HG03457 (cell line): ENCODE data around the gene ZNF524.

ENCODE experiments used
- ATAC-seq: cut with Tn5 transposase; IDR thresholded peaks from one replicate; pipeline ENCODE4 v1.9.1; 2021; ENCODE audit warnings: moderate number of reproducible peaks; ENCODE audit not compliant: unreplicated experiment

ZNF524 gene

DNA sequence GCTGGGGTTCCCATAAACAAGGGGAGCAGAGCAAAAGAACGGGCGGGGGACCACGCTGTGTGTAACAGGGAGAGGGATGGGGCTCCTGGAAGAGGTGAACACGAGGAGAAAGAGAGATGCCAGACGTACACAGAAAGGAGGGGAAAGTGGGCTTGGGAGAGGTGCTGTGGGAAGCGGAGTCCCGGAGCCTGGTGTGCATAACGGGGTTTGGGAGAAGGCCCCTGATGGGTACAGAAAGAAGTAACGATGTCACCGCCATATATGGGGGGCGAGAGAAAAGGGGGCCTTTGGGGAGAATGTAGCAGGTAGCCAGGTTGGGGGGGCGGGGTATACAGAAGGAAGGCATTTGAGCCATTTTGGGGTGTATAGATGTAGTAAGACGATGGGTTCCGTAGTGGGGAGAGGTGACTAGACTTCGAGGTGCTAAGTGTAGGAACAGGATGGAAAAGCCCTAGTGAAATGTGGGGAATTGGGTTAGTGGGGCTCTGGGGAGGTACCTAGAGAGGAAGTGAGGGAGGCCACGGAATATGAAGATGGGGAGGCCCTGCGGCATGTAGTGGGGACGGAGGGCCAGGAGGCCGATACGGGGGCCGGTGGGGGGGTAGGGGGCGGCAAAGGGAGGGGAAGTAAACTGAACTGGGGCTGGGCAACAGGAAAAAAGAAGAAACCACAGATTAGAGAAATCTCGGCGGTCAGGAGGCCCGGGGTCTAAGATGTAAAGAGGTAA lies 41.5 kb downstream of the ZNF524 start:
- no peak for ATAC-seq

GRCh38 chr19:55642153-55643002 lies 42.3 kb downstream of the ZNF524 start:
- no peak for ATAC-seq

DNA sequence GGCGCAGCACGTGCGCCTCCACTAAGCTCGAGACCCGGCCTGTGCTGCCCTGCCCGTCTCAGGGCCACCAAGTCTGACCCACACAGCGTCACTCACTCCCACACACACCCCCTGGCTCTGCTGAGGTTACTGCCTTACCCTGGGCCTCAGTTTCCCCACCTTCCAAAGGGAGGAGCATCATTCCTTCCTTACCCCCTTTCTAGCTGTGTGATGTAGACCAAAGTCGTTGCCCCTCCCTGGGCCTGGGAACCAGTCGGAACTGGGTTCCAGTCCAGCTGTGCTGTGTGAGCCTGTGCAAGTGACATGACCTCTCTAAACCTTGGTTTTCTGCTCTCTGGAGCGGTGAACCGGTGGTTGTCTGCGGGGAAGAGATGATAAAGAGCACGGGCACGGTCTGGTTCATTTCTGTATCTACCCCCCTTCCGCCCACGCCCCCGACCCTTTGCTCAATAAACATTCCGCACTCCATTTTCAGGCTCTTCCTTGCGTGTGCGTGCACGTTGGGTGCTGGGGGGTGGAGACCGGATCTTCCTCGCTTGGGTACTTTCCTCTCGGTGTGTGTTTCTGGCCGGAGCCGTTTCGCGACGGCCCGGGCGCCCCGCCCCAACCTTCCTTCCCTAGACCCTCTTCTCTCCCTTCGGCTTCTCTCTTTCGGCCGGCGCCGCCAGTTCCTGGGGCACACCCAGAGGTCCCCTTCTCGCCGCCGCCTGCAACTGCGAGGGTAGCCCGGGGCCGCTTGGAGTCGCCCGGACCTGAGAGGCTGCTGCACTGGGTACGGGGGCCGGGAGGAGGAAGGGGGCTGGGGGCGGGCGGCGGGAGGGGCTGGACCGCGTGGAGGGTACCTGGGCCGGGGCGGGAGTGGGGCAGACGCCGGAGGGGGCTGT lies 43.2 kb downstream of the ZNF524 start, which contains the start of gene ZNF581:
TSS of gene ZNF581 (plus strand) at position 647 of the 884 bp plus-strand sequence. CDS start 923 bp downstream, outside the sequence.
- ATAC-seq = no peak

GRCh38 chr19:55643887-55644176 lies 43.7 kb downstream of the ZNF524 start:
- ATAC-seq = no peak

- no peak for ATAC-seq
These were observed 44.2 kb downstream of the ZNF524 start for GRCh38 chr19:55644191-55644833.

DNA sequence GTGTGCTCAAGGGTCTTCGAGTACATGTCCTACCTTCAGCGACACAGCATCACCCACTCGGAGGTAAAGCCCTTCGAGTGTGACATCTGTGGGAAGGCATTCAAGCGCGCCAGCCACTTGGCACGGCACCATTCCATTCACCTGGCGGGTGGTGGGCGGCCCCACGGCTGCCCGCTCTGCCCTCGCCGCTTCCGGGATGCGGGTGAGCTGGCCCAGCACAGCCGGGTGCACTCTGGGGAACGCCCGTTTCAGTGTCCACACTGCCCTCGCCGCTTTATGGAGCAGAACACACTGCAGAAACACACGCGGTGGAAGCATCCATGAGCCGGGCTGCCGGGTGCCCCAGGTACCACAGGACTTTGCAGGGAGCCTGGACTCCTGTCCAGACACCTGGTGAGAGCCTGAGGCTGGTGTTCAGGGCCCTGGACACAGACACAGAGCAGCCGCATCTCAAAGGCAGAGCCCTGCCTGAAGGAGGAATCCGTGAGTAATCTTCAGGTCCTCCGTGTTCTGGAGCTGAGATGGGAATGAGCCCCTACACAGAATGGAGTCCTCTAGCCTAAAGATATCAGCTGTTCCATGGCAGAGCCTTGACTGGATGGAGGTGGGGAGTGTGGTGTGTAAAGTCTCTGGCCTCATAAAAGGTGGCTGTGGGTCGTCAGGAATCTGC lies 44.9 kb downstream of the ZNF524 start:
- no peak for ATAC-seq

- no peak for ATAC-seq
These were observed 45.4 kb downstream of the ZNF524 start for GRCh38 chr19:55645512-55645881.

- no peak for ATAC-seq
These were observed 47.0 kb downstream of the ZNF524 start for GRCh38 chr19:55646889-55647731.

DNA sequence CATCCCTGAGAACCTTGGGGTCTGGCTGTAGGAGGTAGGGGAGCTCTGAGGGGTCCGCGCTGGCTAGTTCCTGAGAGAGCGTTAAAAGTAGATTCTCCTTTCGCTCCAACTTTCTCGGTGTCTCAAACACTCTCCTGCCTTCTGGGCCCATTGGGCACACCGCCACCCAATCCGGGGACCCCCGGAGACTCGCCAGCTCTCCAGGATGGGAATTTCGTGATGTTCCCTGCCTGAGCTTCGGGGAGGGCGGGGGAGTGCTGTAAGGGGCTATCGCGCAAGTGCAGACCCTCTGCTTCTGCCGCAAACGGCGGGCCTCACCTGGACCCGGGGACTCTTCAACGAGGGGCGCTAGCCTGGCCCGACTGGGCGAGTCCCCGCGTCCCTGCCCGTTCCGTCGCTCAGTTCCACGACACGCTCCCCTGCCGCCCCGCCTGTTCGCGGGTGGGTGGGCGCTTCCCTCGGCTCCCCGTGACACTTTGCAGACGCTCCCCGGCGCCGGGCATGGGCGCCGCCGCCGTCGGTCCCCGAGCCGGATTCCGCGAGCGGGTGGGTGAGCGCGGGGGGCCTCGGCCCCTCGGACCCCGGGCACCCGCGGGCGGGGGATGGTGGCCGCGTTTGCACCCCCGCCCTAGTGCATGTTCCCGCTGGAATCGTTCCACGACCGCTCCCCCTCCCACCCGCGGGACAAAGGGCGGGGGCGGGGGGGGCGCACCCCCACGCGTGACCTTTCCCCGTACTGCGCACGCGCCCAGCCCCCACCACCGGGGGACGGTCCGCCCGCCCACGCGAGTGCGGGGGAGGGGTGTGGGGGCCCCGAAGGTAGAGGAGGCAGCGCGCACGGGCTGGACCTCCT lies 47.9 kb downstream of the ZNF524 start, which contains the start of gene CCDC106:
TSS of gene CCDC106 (plus strand) at position 481 of the 853 bp plus-strand sequence. CDS start 835 bp downstream, outside the sequence.
- ATAC-seq = no peak

GRCh38 chr19:55648585-55649267 lies 48.6 kb downstream of the ZNF524 start:
- no peak for ATAC-seq

DNA sequence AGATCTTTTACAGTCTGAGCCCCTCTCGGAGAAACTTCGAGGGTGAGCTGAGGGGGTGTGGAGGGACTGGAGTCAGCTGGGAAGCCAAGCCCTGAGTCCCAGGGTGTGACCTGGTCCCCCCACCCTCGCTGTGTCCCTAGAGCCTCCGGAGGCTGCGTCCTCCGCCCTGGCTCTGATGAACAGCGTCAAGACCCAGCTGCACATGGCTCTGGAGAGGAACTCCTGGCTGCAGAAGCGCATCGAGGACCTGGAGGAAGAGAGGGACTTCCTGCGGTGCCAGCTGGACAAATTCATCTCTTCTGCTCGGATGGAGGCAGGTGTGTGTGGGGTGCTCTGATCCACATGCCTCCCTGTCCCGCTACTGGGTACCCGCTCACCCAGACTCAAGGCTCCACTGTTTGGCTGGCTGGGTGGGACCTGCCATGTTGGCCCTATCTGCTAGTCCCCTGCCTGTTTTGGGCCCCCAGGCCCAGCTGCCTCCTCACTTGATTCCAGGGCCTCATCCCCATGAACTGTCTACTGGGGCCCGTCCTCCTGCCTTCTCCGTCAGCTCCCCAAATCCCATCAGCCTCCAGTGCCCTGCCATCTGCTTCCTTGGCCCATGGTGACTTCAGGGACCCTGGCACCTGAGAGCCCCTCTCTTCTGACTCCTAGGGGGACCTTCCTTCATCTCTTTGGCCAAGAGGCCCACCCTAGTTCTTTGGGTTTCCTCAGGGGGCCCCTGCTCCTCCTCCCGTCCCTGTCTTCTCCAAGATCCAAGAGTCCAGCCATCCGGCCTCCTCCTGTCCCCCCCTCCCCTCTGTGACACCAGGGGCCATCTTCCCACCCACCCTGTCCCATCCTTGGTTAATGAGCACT lies 49.4 kb downstream of the ZNF524 start:
- ATAC-seq = no peak

DNA sequence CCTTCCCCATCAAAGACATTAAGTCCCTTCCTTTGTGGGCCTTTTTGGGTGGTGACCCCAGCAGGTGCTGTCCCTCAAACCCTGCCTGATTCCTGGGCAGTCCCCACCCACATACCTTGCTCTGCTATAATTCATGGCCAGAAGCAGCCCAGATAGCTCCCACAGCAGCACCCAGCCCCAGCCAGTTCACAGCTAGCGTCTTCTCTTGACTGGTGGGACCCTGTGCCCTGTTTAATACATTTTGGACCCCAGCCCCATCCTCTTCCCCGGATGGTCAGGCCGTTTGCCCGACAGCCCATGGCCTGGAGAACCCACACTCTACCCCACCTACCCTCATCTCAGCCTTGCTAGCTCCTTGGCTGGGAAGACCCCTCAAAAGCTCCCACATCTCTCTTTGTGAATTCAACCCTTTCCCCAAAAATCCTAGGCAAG lies 50.1 kb downstream of the ZNF524 start:
- ATAC-seq = no peak

- no peak for ATAC-seq
These were observed 50.6 kb downstream of the ZNF524 start for GRCh38 chr19:55650602-55651230.

- ATAC-seq = no peak
These were observed 51.1 kb downstream of the ZNF524 start for GRCh38 chr19:55651236-55651635.

DNA sequence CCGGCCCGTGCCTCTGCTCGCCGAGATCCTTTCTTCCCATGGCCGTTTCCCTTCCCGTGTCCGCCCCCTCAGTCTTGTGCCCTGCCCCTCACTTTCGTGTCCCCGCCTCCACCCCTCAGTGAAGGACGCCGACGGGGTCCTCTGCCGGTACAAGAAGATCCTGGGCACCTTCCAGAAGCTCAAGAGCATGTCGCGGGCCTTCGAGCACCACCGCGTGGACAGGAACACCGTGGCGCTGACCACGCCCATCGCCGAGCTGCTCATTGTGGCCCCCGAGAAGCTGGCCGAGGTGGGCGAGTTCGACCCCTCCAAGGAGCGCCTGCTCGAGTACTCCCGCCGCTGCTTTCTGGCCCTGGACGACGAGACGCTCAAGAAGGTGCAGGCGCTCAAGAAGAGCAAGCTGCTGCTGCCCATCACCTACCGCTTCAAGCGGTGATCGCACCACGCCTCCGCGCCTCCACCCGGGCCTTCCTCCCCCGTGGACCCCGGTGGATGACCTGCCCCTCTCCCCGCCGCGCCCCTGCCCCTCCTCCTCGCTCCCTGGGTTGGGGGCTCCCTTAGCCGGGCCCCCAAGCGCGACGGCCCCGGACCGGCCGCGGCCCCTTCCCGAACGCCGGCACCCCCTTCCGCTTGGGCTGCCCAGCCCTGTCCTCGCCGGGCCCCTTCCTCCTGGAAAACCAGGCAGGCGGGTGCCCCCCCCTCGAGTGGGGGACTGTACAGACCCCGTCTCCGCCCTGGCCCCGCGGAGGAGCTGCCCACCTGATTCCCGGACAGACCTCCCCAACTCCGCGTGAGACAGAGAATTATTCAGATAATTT lies 52.4 kb downstream of the ZNF524 start:
- no peak for ATAC-seq
